Panc1 (cell line): ENCODE measurements around the gene DAPK1. TPM values are rescaled to one million over a fixed set of nuclear protein-coding genes. Genes with fewer than 3 reads are reported as not detected.

Source experiments
- ATAC-seq: fragments of 200-7000 bp; cut with Tn5 transposase; 2 replicates; pipeline ENCODE4 v1.9.1; 2020; ENCODE audit warnings: mild to moderate bottlenecking, moderate library complexity
- BruUV-seq: library from RNA; stranded (reverse); fragments of 400-500 nt; replicated peaks from 2 replicates; lab custom pipeline; 2021; lab: Mats Ljungman, UMichigan
- CTCF ChIA-PET: fragments of 300-600 bp; sonication (Branson Sonifier 250); formaldehyde crosslinking; loops from one replicate; lab custom pipeline; 2022; ENCODE audit warnings: antibody characterized with exemption; lab: Charles Lee
- POLR2A ChIA-PET: fragments of 300-600 bp; sonication (Branson Sonifier 250); formaldehyde crosslinking; loops from one replicate; lab custom pipeline; 2022; ENCODE audit warnings: antibody characterized with exemption; lab: Charles Lee
- DNase-seq: peaks from one replicate; pipeline ENCODE4 v3.0.0-alpha.2; 2010; ENCODE audit warnings: low read depth, low spot score
- H3K27ac ChIP-seq: 2 replicates; pipeline ENCODE4 v1.5.1; 2011; ENCODE audit warnings: mild to moderate bottlenecking, low read length, inconsistent platforms
- H3K27me3 ChIP-seq: fragments of 200-500 bp; sonication (Bioruptor generic); 2 replicates; pipeline ENCODE4 v1.6.0; 2014; ENCODE audit warnings: low read length, inconsistent platforms; ENCODE audit not compliant: control insufficient read depth, insufficient read depth
- H3K36me3 ChIP-seq: fragments of 200-500 bp; sonication (Bioruptor generic); 2 replicates; pipeline ENCODE4 v1.5.1; 2014; ENCODE audit warnings: inconsistent platforms, mild to moderate bottlenecking, low read length, moderate library complexity; ENCODE audit not compliant: control insufficient read depth, insufficient read depth
- H3K4me1 ChIP-seq: 2 replicates; pipeline ENCODE4 v1.5.1; 2011; ENCODE audit warnings: inconsistent platforms, mild to moderate bottlenecking, low read length, moderate library complexity; ENCODE audit not compliant: control insufficient read depth, insufficient read depth
- H3K4me3 ChIP-seq, 2 experiments: 2 replicates each; pipeline ENCODE4 v1.5.1; 2011 to 2012; ENCODE audit warnings: low read depth in 2 of 2, low read length in 2 of 2, mild to moderate bottlenecking in 2 of 2, inconsistent platforms in 1 of 2, moderate library complexity in 1 of 2
- H3K9me3 ChIP-seq: fragments of 200-500 bp; sonication (Bioruptor generic); 2 replicates; pipeline ENCODE4 v1.5.1; 2014; ENCODE audit warnings: low read depth, mild to moderate bottlenecking, inconsistent platforms, low read length, moderate library complexity; ENCODE audit not compliant: control insufficient read depth, insufficient read depth
- CTCF ChIP-seq: fragments of 450-650 bp; IDR thresholded peaks from 2 replicates; pipeline ENCODE4 v1.5.1; 2017; ENCODE audit warnings: mild to moderate bottlenecking
- POLR2AphosphoS5 ChIP-seq: IDR thresholded peaks from 2 replicates; pipeline ENCODE4 v1.6.1; 2012; ENCODE audit warnings: mild to moderate bottlenecking, low read depth, low read length, moderate library complexity
- REST ChIP-seq, 2 experiments: IDR thresholded peaks; 2 replicates each; pipeline ENCODE4 v1.6.1; 2011 to 2012; ENCODE audit warnings: low read depth in 2 of 2, control low read depth in 1 of 2, low read length in 1 of 2, mild to moderate bottlenecking in 1 of 2, moderate library complexity in 1 of 2; ENCODE audit not compliant: insufficient read depth in 1 of 2
- SIN3A ChIP-seq: IDR thresholded peaks from 2 replicates; pipeline ENCODE4 v1.6.1; 2012; ENCODE audit warnings: low read depth, mild to moderate bottlenecking, low read length, moderate library complexity, borderline replicate concordance; ENCODE audit not compliant: insufficient read depth
- TCF7L2 ChIP-seq: IDR thresholded peaks from 2 replicates; pipeline ENCODE4 v1.6.1; 2011; ENCODE audit warnings: mild to moderate bottlenecking, low read depth, low read length, inconsistent platforms
- in situ Hi-C: cut with HindIII; loops from 2 replicates; pipeline ENCODE4 v1.10.0; 2016; ENCODE audit warnings: low sequenced_read_pairs, low pct_unique_long_range_greater_than_20kb
- intact Hi-C: fragments of 100-400 bp; cut with micrococcal nuclease; formaldehyde crosslinking; loops from one replicate; pipeline ENCODE4 v1.10.0; 2022; ENCODE audit not compliant: unreplicated experiment
- total RNA-seq: library from RNA; stranded (reverse); gene quantifications from one replicate; pipeline ENCODE4 v1.2.1, GENCODE V29; 2021; ENCODE audit not compliant: unreplicated experiment

The DAPK1 gene
- total RNA-seq, 1 experiment from 2014 or later, result 0.87 TPM

- DNase-seq, result no peak
- Histone ChIP-seq H3K36me3 (no peaks in the 10 kb centered on the region), H3K9me3 (no peaks in the 10 kb centered on the region), H3K4me1 (no peaks in the 10 kb centered on the region), H3K27ac (no peak overlapping the region), H3K4me3 (no peak overlapping the region), H3K27me3 (no peaks in the 10 kb centered on the region)
- no TSS peak for BruUV-seq
- no peak for ATAC-seq
- in situ Hi-C loops (no loop called here), intact Hi-C loops (no loop called here)
- ChIA-PET CTCF (no interaction called here), POLR2A (no interaction called here)
- no peak for TF ChIP-seq CTCF
- TF ChIP-seq SIN3A, result no peak
- no peak for TF ChIP-seq POLR2AphosphoS5
- TF ChIP-seq REST (IDR thresholded peaks at IDR 0.05; ENCODE audit: insufficient read depth in 1 of 2, low read depth in 2 of 2, low read length in 1 of 2), result no peak
- no peak for TF ChIP-seq TCF7L2
Observed at GRCh38 chr9:87707805-87708506, 210.3 kb downstream of the DAPK1 start.

- Histone ChIP-seq H3K9me3 (no peaks in the 10 kb centered on the region), H3K27me3 (no peaks in the 10 kb centered on the region), H3K4me3 (no peak overlapping the region), H3K27ac (no peak overlapping the region), H3K36me3 (no peaks in the 10 kb centered on the region), H3K4me1 (no peaks in the 10 kb centered on the region)
- ATAC-seq, result no peak
- POLR2A ChIA-PET, result no interaction called here
- intact Hi-C loops (no loop called here), in situ Hi-C loops (no loop called here)
- no peak for DNase-seq
- no TSS peak for BruUV-seq
- CTCF ChIA-PET, result no interaction called here
- TF ChIP-seq TCF7L2 (no peak), POLR2AphosphoS5 (no peak), SIN3A (no peak), CTCF (no peak), REST (IDR thresholded peaks at IDR 0.05; ENCODE audit: insufficient read depth in 1 of 2, low read depth in 2 of 2, low read length in 1 of 2) (no peak)
Observed at GRCh38 chr9:87708546-87708945, 210.9 kb downstream of the DAPK1 start.
